ENCODE data around the gene PTPDC1.

The PTPDC1 gene

GRCh38 chr9:94080249-94080648 lies 4.0 kb upstream of the PTPDC1 start:
- H3K27ac ChIP-seq = no peak overlapping the region
- no peak for TF ChIP-seq CTCF (conservative IDR thresholded peaks at IDR 0.05)

GRCh38 chr9:94081435-94081834 lies 2.8 kb upstream of the PTPDC1 start:
- H3K27ac ChIP-seq = no peak overlapping the region
- no peak for TF ChIP-seq CTCF (conservative IDR thresholded peaks at IDR 0.05)

- H3K27ac ChIP-seq = no peak overlapping the region
- TF ChIP-seq CTCF (conservative IDR thresholded peaks at IDR 0.05) = no peak
Measured at GRCh38 chr9:94081864-94082463, 2.3 kb upstream of the PTPDC1 start.

- no peak overlapping the region for H3K27ac ChIP-seq
Measured at GRCh38 chr9:94082553-94082952, 1.7 kb upstream of the PTPDC1 start.

GRCh38 chr9:94082956-94083355 lies 1.3 kb upstream of the PTPDC1 start:
- TF ChIP-seq CTCF (conservative IDR thresholded peaks at IDR 0.05) = no peak
- no peak overlapping the region for H3K27ac ChIP-seq

More at GRCh38 chr9:94082553-94082952, 1.7 kb upstream of the PTPDC1 start:
- no peak for TF ChIP-seq CTCF (conservative IDR thresholded peaks at IDR 0.05)

GRCh38 chr9:94083384-94083783 lies 880 bp upstream of the PTPDC1 start:
- TF ChIP-seq CTCF (conservative IDR thresholded peaks at IDR 0.05) = no peak
- H3K27ac ChIP-seq = no peak overlapping the region

- no peak for TF ChIP-seq CTCF (conservative IDR thresholded peaks at IDR 0.05)
- H3K27ac ChIP-seq = no peak overlapping the region
Measured at GRCh38 chr9:94085062-94085639, 887 bp downstream of the PTPDC1 start.
